GM12874 (cell line): ENCODE measurements around the gene KLF6.

ENCODE experiments used
- TF ChIP-seq, protein P1 (sequence below): IDR thresholded peaks from 2 replicates; pipeline ENCODE4 v1.5.1; 2011; ENCODE audit warnings: low read depth, mild to moderate bottlenecking, control low read depth, low read length, moderate library complexity; ENCODE audit not compliant: insufficient read depth

Gene KLF6

GRCh38 chr10:3785851-3786271, 852 bp upstream of the KLF6 start:
- TF ChIP-seq, protein P1, sequence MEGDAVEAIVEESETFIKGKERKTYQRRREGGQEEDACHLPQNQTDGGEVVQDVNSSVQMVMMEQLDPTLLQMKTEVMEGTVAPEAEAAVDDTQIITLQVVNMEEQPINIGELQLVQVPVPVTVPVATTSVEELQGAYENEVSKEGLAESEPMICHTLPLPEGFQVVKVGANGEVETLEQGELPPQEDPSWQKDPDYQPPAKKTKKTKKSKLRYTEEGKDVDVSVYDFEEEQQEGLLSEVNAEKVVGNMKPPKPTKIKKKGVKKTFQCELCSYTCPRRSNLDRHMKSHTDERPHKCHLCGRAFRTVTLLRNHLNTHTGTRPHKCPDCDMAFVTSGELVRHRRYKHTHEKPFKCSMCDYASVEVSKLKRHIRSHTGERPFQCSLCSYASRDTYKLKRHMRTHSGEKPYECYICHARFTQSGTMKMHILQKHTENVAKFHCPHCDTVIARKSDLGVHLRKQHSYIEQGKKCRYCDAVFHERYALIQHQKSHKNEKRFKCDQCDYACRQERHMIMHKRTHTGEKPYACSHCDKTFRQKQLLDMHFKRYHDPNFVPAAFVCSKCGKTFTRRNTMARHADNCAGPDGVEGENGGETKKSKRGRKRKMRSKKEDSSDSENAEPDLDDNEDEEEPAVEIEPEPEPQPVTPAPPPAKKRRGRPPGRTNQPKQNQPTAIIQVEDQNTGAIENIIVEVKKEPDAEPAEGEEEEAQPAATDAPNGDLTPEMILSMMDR, result no peak

DNA sequence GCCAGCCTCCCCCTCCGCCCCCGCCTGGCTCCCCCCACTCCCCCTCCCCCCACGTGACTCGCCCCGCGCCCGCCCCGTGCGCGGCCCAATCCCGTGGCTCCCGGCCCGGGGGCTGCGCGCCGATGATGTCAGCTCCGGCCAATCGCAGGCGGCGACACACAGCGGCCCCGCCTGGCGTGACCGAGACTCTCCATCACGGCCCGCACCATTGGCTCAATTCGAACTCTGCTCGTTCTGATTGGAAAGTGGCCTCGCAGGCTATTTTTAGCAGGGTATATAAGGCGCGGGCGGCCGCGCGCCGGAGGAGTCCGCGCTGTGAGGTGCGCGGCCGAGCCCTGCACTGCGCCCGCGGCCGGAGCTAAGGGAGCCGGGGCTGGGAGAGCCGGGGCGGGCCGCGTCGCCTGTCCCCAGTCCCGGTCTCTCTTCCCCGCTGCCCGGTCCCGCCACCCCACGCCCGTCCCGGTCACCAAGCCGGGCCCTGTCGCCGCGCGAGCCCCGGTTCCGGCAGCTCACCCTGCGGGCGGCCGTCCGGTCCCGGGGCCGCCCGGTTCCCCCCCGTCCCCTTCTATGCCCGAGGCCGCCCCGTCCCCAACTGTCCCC, 342 bp upstream of the KLF6 start:
- TF ChIP-seq, protein P1, result no peak

DNA sequence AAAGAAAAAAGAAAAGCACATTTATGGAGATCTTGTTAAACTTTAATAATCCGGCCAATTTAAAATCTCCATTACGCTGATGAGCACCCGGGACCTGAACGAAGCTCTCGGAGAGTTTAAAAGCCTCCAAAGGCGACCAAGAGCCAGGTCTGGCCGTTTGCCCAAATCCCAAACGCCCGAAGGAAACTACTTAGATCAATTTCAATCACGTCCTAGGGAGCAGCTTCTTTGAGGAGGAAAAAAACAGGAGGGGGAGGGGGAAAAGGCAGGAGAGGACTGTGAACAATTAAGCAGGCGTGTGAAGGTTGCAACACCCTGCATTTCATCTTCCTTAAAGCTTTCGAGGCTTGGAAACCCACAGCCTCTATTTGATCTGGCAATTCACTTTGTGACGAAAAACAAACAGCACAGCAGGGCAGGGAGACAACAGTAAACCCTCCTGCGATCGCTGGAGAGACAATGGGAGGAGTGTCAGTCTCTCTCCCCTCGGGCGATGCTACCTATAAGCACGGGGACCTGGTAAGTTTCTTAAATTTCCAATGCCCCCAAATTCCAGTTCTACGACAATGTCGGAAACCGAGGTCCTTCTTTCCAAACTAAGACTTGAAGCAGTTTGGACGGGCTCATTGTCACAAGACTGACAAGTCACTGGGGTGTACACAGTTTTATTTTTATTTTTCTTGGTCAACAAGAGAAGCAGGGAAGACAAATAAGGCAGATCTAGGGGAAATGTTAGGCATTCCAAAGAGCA, 1.2 kb downstream of the KLF6 start:
- TF ChIP-seq, protein P1, result no peak

DNA sequence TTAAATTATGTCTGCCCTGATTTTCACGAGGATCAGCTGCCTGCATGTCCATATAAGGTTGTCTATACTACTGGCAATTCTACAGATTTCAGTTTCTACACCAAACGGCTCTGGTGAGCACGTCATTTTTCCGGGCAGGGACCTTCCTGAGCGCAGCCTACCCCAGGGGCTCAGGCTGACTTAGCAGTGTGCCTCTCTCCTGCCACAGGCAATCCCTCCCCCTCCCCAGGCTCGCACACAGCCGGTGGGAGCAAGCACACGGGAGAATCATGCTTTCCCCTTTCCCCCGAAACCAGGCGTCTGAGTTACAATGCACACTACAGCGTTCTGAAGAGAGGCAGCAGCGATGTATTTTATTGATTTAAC, 1.7 kb downstream of the KLF6 start:
- TF ChIP-seq, protein P1, result no peak

GRCh38 chr10:3782451-3783315, 2.3 kb downstream of the KLF6 start:
- TF ChIP-seq, protein P1, result no peak

- TF ChIP-seq, protein P1, result no peak
Observed at GRCh38 chr10:3782146-3782450, 2.9 kb downstream of the KLF6 start.

DNA sequence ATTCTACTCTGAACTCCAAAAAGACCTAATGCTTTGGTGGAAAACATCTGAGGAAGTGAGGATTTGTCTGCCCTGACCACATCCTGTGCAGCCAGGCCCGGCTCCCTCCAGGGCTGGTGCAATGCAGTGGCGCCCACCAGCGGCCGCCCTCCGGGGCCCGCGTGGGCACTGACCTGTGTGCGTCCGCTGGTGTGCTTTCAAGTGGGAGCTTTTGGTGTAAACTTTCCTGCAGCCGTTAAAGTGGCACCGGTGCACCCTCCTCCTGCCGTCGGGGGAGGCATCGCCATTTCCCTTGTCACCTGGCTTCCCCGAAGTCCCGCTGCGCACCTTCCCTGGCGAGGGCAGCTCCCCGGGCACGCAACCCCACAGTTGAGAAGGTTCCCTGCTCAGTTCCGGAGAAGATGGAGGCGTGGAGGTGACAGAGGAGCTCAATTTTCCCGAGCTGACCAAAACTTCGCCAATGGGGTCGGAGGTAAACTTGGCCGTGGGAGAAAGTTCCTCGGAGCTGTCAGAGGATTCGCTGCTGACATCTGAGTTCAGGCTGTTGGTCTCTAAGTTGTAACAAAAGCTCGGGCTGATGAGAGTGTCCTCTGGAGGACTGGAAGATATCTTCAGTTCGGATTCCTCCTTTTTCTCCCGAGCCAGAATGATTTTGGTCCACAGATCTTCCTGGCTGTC, 3.4 kb downstream of the KLF6 start:
- TF ChIP-seq, protein P1, result no peak
